ENCODE measurements around the gene ZDHHC14.

DNA sequence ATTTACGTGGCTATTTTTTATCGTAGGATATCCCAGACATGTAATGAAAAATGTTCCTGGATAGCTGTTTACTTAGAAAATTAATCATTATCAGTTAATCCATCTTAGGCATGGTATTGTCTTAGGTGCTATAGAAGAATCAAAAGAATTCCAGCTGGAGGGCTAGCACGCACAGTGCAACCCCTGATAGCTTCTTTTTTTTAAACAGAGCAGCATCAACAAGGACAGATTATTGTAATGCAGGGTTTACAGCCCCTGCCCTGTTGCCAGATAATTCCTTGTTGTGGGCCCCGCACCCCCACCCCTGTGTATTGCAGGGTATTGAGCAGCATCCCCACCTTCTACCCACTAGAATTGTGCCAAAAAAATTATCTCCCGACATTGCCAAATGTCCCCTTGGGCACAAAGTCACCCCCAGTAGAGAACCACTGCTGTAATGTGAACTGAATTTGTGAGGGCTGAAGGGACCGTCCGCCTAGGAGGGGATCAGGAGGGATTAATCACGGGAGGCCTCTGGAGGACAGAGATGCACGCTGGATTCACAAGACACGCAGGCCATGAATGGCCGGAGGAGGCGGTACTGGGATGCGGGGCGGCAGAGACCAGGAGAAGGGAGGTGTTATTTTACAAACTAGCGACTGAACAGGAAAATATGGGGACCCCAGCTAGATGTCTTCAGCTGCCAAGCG lies 174.6 kb downstream of the ZDHHC14 start:
- TF ChIP-seq, protein P1, sequence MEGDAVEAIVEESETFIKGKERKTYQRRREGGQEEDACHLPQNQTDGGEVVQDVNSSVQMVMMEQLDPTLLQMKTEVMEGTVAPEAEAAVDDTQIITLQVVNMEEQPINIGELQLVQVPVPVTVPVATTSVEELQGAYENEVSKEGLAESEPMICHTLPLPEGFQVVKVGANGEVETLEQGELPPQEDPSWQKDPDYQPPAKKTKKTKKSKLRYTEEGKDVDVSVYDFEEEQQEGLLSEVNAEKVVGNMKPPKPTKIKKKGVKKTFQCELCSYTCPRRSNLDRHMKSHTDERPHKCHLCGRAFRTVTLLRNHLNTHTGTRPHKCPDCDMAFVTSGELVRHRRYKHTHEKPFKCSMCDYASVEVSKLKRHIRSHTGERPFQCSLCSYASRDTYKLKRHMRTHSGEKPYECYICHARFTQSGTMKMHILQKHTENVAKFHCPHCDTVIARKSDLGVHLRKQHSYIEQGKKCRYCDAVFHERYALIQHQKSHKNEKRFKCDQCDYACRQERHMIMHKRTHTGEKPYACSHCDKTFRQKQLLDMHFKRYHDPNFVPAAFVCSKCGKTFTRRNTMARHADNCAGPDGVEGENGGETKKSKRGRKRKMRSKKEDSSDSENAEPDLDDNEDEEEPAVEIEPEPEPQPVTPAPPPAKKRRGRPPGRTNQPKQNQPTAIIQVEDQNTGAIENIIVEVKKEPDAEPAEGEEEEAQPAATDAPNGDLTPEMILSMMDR (IDR thresholded peaks at IDR 0.05) = no peak
- TF ChIP-seq POLR2A (IDR thresholded peaks at IDR 0.05) = no peak
